Psoas muscle (tissue), 8 donors: Measurements from ENCODE around the gene XCR1. TPM values are rescaled to one million over a fixed set of nuclear protein-coding genes. Genes with fewer than 3 reads are reported as not detected.
A peak's percentile ranks its signal among the peaks of the same experiment; 100 is the strongest.

Experiments
- ATAC-seq, 4 donors: fragments of 200-7000 bp; cut with Tn5 transposase; one replicate each; pipeline ENCODE4 v1.9.1; 2020; ENCODE audit warnings: moderate library complexity in 3 of 4, mild to moderate bottlenecking in 2 of 4
- DNase-seq, 2 donors: peaks; one replicate each; pipeline ENCODE4 v3.0.0-alpha.2; 2020
- H3K27ac ChIP-seq: fragments of 200-600 bp; one replicate; pipeline ENCODE4 v1.8.0; 2022
- H3K27me3 ChIP-seq, 3 donors: fragments of 200-600 bp in 1 of 3; one replicate each; pipeline versions ENCODE4 v1.6.1 to v1.8.0; 2013 to 2022; ENCODE audit warnings: low read length in 2 of 3, mild to moderate bottlenecking in 2 of 3, moderate library complexity in 1 of 3; ENCODE audit not compliant: insufficient read depth in 3 of 3
- H3K36me3 ChIP-seq, 2 donors: fragments of 200-600 bp in 1 of 2; one replicate each; pipeline versions ENCODE4 v1.6.1 to v1.8.0; 2013 to 2022; ENCODE audit warnings: low read depth in 1 of 2, mild to moderate bottlenecking in 1 of 2, moderate library complexity in 1 of 2; ENCODE audit not compliant: insufficient read depth in 1 of 2
- H3K4me1 ChIP-seq: fragments of 200-600 bp; one replicate; pipeline ENCODE4 v1.8.0; 2022
- H3K4me3 ChIP-seq: fragments of 200-600 bp; one replicate; pipeline ENCODE4 v1.8.0; 2022; ENCODE audit warnings: mild to moderate bottlenecking
- H3K9me3 ChIP-seq: fragments of 200-600 bp; one replicate; pipeline ENCODE4 v1.8.0; 2022
- CTCF ChIP-seq: fragments of 200-600 bp; IDR thresholded peaks from one replicate; pipeline ENCODE4 v1.8.0; 2022; ENCODE audit warnings: antibody characterized with exemption
- WGBS, 3 donors: extraction: QIAGEN DNeasy Blood & Tissue Kit; methylation state at CpG; one replicate each; pipeline versions ENCODE4 v1.1.6 to v1.1.7; 2013; 5-methylcytosine and 5-hydroxymethylcytosine counted together
- intact Hi-C, 2 donors: fragments of 100-400 bp; cut with DNase I; formaldehyde crosslinking; loops; one replicate each; pipeline versions ENCODE4 v1.11.0 to v1.14.2; 2022
- polyA plus RNA-seq, 3 donors: library from polyadenylated mRNA; stranded (reverse); fragments of 200-250 nt; gene quantifications; one replicate each; pipeline ENCODE4 v1.2.3, GENCODE V29; 2013
- total RNA-seq, 4 donors: library from RNA; stranded (reverse); fragmentation: NEBNext Ultra II Directional in 2 of 4; extraction: Animal tissue kit (Norgen Biotek cat#: 25700) in 2 of 4; gene quantifications; one replicate each; pipeline versions ENCODE4 v1.2.1 to v1.2.4, GENCODE V29; 2021 to 2023
- donor health status: healthy with polysubstance abuse.
- donor health status: DM: no; HTN: no; CAD: no; lungs with moderate emphysema.
- donor health status: Bipolar disorder and iron deficiency.
- donor health status: healthy.
- donor health status: DM: yes; HTN: yes; CAD: no.
- donor health status: DM: no; HTN: no; CAD: no.
- donor health status: DM: no; HTN: no; CAD: no.
- donor health status: DM: yes; HTN: yes; CAD: no.

XCR1 gene
- total and polyA plus RNA-seq, 7 donors = 0.01 to 0.10 (median 0.05) TPM; not detected in 1

GRCh38 chr3:45975686-45976085, 51.6 kb downstream of the XCR1 start:
- H3K4me3 ChIP-seq = peak overlapping the region; percentile 29
- H3K27me3 ChIP-seq = no peaks in the 10 kb centered on the region
- ATAC-seq (peak; percentile 21 to 62 (median 29)), DNase-seq (no peak)
- peak overlapping the region; percentile 99 for H3K27ac ChIP-seq
- no peak for TF ChIP-seq CTCF
- peaks cover 76% of the 10 kb centered on the region for H3K4me1 ChIP-seq
- no peaks in the 10 kb centered on the region for H3K9me3 ChIP-seq
- intact Hi-C loops = no loop called here
- H3K36me3 ChIP-seq = peaks cover 10 to 64% of the 10 kb centered on the region in 2 donors
- 25 to 44% (median 37%) methylated on average over 5 of the region's 5 CpGs for WGBS, 3 donors

- DNase-seq = no peak
- Histone ChIP-seq H3K27ac (peak overlapping the region; percentile 99), H3K4me3 (peak overlapping the region; percentile 29), H3K36me3 (peaks cover 11 to 63% of the 10 kb centered on the region in 2 donors), H3K4me1 (peaks cover 67% of the 10 kb centered on the region), H3K9me3 (no peaks in the 10 kb centered on the region), H3K27me3 (no peaks in the 10 kb centered on the region)
- intact Hi-C loops = no loop called here
- no peak for TF ChIP-seq CTCF
- no peak for ATAC-seq
- 60 to 96% (median 77%) methylated on average over 4 of the region's 4 CpGs for WGBS, 3 donors
Observed at GRCh38 chr3:45974686-45975085, 52.6 kb downstream of the XCR1 start.

- Histone ChIP-seq H3K4me1 (peaks cover 66% of the 10 kb centered on the region), H3K27ac (peak overlapping the region; percentile 99), H3K9me3 (no peaks in the 10 kb centered on the region), H3K36me3 (peaks cover 8 to 74% of the 10 kb centered on the region in 2 donors), H3K4me3 (no peak overlapping the region), H3K27me3 (no peaks in the 10 kb centered on the region)
- ATAC-seq (peak; percentile 59 to 89 (median 84)), DNase-seq (no peak)
- TF ChIP-seq CTCF = no peak
- intact Hi-C loops = no loop called here
- WGBS, 3 donors = 78 to 87% (median 86%) methylated on average over 6 of the region's 6 CpGs
Observed at GRCh38 chr3:45972534-45973402, 54.5 kb downstream of the XCR1 start.

- DNase-seq (no peak), ATAC-seq (no peak)
- Histone ChIP-seq H3K4me1 (peaks cover 63% of the 10 kb centered on the region), H3K27me3 (no peaks in the 10 kb centered on the region), H3K4me3 (no peak overlapping the region), H3K36me3 (peaks cover 3 to 96% of the 10 kb centered on the region in 2 donors), H3K9me3 (no peaks in the 10 kb centered on the region), H3K27ac (peak overlapping the region; percentile 99)
- TF ChIP-seq CTCF = no peak
- intact Hi-C loops = no loop called here
- WGBS, 3 donors = 91 to 96% (median 94%) methylated on average over 3 of the region's 3 CpGs
Observed at GRCh38 chr3:45969953-45970352, 57.3 kb downstream of the XCR1 start.
